ENCODE results near the gene SPDYE18. TPM values are rescaled to one million over a fixed set of nuclear protein-coding genes. Genes with fewer than 3 reads are reported as not detected.
"Not testable (repeated sequence)": the region's sequence is repeated elsewhere in the genome, so short reads cannot be mapped to it uniquely, and the experiment has no call there.

The SPDYE18 gene
- total RNA-seq, 4 donors from 2014 or later = not detected

GRCh38 chr7:77002104-77002503, 60.3 kb downstream of the SPDYE18 start:
- 36% methylated on average over 3 of the region's 15 CpGs; no CpG with 5 or more reads in 1 of the 2 donors for WGBS, 2 donors
- DNase-seq; intact Hi-C loops (cut with DNase I); H3K27me3 ChIP-seq; H3K4me3 ChIP-seq; H3K27ac ChIP-seq; H3K9me3 ChIP-seq: not testable (repeated sequence)
- H3K36me3 ChIP-seq = peaks cover 0 to 17% (median 0%) of the 10 kb centered on the region in 3 donors
- H3K4me1 ChIP-seq = peaks cover 4 to 27% (median 7%) of the 10 kb centered on the region in 3 donors

Small RNAs within 50 kb of the gene (small RNA-seq; reads per million reads assigned to genes)
- gene RF00019 = 0 reads per million in 4 donors

Other genes starting within 250 kb of the SPDYE18 start
- gene SPDYE17, start 30.2 kb downstream of the SPDYE18 start, total RNA-seq = not detected
- 10 to 100 TPM in 1 of 4 donors, 1 to 10 TPM in 3; 4.6 to 25.0 (median 7.6) TPM for gene CCDC146, start 60.1 kb upstream of the SPDYE18 start, total RNA-seq
- 10 to 100 TPM in 2 of 4 donors, 1 to 10 TPM in 2; 1.4 to 23.3 (median 9.2) TPM for gene FGL2, start 137.3 kb upstream of the SPDYE18 start, total RNA-seq

All from esophagus squamous epithelium (tissue), 5 donors.